Stimulated activated memory B cell treated with anti-CD40 and anti-IgM and Interleukin-4, amounts not matched to agents 10 μg/mL and 1 μg/mL and 100 μg/mL, for 72 hours (primary cell): ENCODE results near the gene POLK.
A peak's percentile ranks its signal among the peaks of the same experiment; 100 is the strongest.
"Not testable (repeated sequence)": the region's sequence is repeated elsewhere in the genome, so short reads cannot be mapped to it uniquely, and the experiment has no call there.

Experiments used
- ATAC-seq: fragments of 150-1000 bp; cut with Tn5 transposase; 2 replicates; pipeline ENCODE4 v1.10.0; 2021
- H3K27ac Mint-ChIP-seq: one replicate; pipeline ENCODE4 v1.8.0; 2022; ENCODE audit warnings: mild to moderate bottlenecking, mixed read lengths
- H3K27me3 Mint-ChIP-seq: one replicate; pipeline ENCODE4 v1.8.0; 2022; ENCODE audit warnings: mixed read lengths
- H3K36me3 Mint-ChIP-seq: one replicate; pipeline ENCODE4 v1.8.0; 2022; ENCODE audit warnings: mixed read lengths
- H3K4me1 Mint-ChIP-seq: one replicate; pipeline ENCODE4 v1.8.0; 2022; ENCODE audit warnings: mixed read lengths
- H3K4me3 Mint-ChIP-seq: one replicate; pipeline ENCODE4 v1.8.0; 2022; ENCODE audit warnings: mild to moderate bottlenecking, moderate library complexity, mixed read lengths
- H3K9me3 Mint-ChIP-seq: one replicate; pipeline ENCODE4 v1.8.0; 2022; ENCODE audit warnings: mixed read lengths

POLK gene

DNA sequence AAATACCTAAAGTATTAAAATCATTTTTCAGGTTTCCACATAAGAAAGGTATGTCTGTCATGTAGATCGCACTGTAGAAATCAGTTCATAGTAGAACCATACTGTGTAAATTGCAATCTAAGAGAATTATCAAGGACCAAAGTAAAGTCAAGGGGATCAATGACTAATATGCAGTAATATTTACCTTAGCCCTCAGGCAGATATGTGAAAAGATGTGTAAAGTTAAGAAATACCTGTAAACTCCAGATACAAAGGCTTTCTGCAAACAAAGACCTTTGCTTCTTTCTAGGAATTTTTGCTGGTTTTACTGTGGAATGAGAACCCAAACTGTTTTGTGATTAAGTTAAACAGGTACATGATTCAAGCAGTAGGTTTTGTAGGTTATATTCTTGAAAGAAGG is 11.6 kb downstream of the POLK start:
- Mint-ChIP-seq H3K4me3 (peak overlapping the region; percentile 74), H3K27me3 (no peaks in the 10 kb centered on the region), H3K4me1 (peaks cover 54% of the 10 kb centered on the region), H3K27ac (peak overlapping the region; percentile 45), H3K36me3 (peaks cover 39% of the 10 kb centered on the region), H3K9me3 (peaks cover 10% of the 10 kb centered on the region)
- ATAC-seq, result no peak

GRCh38 chr5:75524071-75524470 is 12.4 kb downstream of the POLK start:
- Mint-ChIP-seq H3K36me3 (peaks cover 35% of the 10 kb centered on the region), H3K27ac (peak overlapping the region; percentile 45), H3K27me3 (no peaks in the 10 kb centered on the region), H3K4me3 (peak overlapping the region; percentile 74), H3K4me1 (peaks cover 51% of the 10 kb centered on the region), H3K9me3 (peaks cover 10% of the 10 kb centered on the region)
- peak; percentile 98 for ATAC-seq

GRCh38 chr5:75524591-75524990 is 12.9 kb downstream of the POLK start:
- peaks cover 47% of the 10 kb centered on the region for H3K4me1 Mint-ChIP-seq

GRCh38 chr5:75525344-75525743 is 13.7 kb downstream of the POLK start:
- H3K27ac Mint-ChIP-seq, result peak overlapping the region; percentile 45
- ATAC-seq, result no peak
- peaks cover 25% of the 10 kb centered on the region for H3K36me3 Mint-ChIP-seq
- H3K27me3 Mint-ChIP-seq, result no peaks in the 10 kb centered on the region
- H3K9me3 Mint-ChIP-seq, result peaks cover 3% of the 10 kb centered on the region
- peaks cover 43% of the 10 kb centered on the region for H3K4me1 Mint-ChIP-seq
- H3K4me3 Mint-ChIP-seq, result peak overlapping the region; percentile 19

More at GRCh38 chr5:75524591-75524990, 12.9 kb downstream of the POLK start:
- Mint-ChIP-seq H3K9me3 (peaks cover 5% of the 10 kb centered on the region), H3K27ac (peak overlapping the region; percentile 45), H3K4me3 (no peak overlapping the region), H3K27me3 (no peaks in the 10 kb centered on the region), H3K36me3 (peaks cover 32% of the 10 kb centered on the region)
- no peak for ATAC-seq

GRCh38 chr5:75526070-75526469 is 14.4 kb downstream of the POLK start:
- ATAC-seq, result peak; percentile 56
- peaks cover 2% of the 10 kb centered on the region for H3K9me3 Mint-ChIP-seq
- H3K36me3 Mint-ChIP-seq, result peaks cover 18% of the 10 kb centered on the region
- H3K27ac Mint-ChIP-seq, result peak overlapping the region; percentile 45
- no peaks in the 10 kb centered on the region for H3K27me3 Mint-ChIP-seq
- peaks cover 43% of the 10 kb centered on the region for H3K4me1 Mint-ChIP-seq
- peak overlapping the region; percentile 57 for H3K4me3 Mint-ChIP-seq

DNA sequence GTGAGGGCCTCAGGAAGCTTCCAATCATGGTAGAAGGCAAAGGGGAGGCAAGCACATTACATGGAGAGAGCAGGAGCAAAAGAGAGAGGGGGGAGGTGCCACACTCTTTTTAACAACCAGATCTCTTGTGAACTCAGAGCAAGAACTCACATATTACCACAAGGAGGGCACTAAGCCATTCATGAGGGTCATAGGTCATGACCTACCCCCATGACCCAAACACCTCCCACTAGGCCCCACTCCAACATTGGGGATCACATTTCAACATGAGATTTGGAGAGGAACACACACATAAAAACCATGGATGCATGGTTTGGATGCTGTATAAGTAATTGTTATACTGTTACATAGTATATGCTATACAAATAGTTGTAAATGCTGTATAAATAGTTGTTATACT is 17.5 kb downstream of the POLK start:
- Mint-ChIP-seq H3K4me1 (peaks cover 40% of the 10 kb centered on the region), H3K4me3 (no peak overlapping the region), H3K36me3 (peaks cover 20% of the 10 kb centered on the region), H3K27me3 (no peaks in the 10 kb centered on the region), H3K9me3 (peaks cover 2% of the 10 kb centered on the region), H3K27ac (no peak overlapping the region)
- ATAC-seq, result no peak

- H3K9me3 Mint-ChIP-seq, result peaks cover 15% of the 10 kb centered on the region
- H3K4me1 Mint-ChIP-seq, result peaks cover 41% of the 10 kb centered on the region
- no peaks in the 10 kb centered on the region for H3K27me3 Mint-ChIP-seq
- H3K36me3 Mint-ChIP-seq, result peaks cover 42% of the 10 kb centered on the region
- no peak overlapping the region for H3K4me3 Mint-ChIP-seq
- no peak overlapping the region for H3K27ac Mint-ChIP-seq
- no peak for ATAC-seq
Observed at GRCh38 chr5:75532190-75532589, 20.5 kb downstream of the POLK start.

DNA sequence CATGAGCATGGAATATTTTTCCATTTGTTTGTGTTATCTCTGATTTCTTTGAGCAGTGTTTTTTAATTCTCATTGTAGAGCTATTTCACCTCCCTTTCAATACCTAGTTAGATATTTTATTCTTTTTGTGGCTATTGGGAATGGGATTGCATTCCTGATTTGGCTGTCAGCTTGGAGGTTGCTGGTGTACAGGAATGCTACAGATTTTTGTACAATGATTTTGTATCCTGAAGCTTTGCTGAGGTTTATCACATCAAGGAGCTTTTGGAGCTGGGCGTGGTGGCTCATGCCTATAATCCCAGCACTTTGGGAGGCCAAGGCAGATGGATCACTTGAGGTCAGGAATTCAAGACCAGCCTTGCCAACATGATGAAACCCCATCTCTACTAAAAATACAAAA is 22.0 kb downstream of the POLK start:
- not testable (repeated sequence) for H3K27me3 Mint-ChIP-seq
- Mint-ChIP-seq H3K36me3 (peaks cover 42% of the 10 kb centered on the region), H3K9me3 (peaks cover 15% of the 10 kb centered on the region)

DNA sequence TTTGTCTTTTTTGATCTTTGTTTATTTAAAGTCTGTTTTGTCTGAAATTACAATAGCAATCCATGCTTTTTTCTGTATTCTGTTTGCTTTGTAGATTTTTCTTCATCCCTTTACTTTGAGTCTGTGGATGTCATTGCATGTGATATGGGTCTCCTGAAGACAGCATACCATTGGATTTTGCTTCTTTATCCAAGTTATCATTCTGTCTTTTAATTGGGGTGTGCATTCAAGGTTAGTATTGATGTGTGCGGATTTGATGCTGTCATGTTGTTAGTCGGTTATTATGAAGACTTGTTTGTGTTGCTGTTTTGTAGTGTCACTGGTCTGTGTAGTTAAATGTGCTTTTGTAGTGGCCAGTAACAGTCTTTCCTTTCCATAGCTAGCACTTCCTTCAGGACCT is 23.0 kb downstream of the POLK start:
- Mint-ChIP-seq H3K9me3 (peaks cover 15% of the 10 kb centered on the region), H3K4me1 (peaks cover 41% of the 10 kb centered on the region), H3K4me3 (no peak overlapping the region), H3K27ac (no peak overlapping the region), H3K27me3 (no peaks in the 10 kb centered on the region), H3K36me3 (peaks cover 42% of the 10 kb centered on the region)
- ATAC-seq, result no peak

More for the DNA sequence above, 22.0 kb downstream of the POLK start:
- not testable (repeated sequence) for ATAC-seq, H3K4me3 Mint-ChIP-seq, H3K27ac Mint-ChIP-seq
- peaks cover 43% of the 10 kb centered on the region for H3K4me1 Mint-ChIP-seq

DNA sequence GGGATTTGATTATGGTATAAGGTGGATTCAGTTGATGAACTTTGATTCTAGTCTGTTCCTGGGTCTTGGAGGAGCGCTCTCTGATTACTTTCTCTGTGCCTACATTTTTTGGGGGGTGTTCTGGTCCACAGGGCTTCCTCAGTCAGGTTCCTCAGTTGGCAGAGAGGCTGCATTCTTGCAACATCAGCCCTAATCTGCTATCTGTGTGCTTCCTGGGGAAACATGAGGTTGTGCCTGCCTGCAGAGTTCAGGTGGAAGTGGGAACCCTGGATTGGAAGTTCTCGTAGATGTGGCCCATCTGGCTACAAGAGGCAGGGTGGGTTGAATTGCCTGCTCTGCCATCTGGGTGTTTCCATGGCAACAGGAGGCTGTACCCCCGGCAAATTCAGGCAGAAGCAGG is 24.5 kb downstream of the POLK start:
- no peak for ATAC-seq
- Mint-ChIP-seq H3K9me3 (peaks cover 15% of the 10 kb centered on the region), H3K36me3 (peaks cover 49% of the 10 kb centered on the region), H3K27me3 (no peaks in the 10 kb centered on the region), H3K4me1 (peaks cover 45% of the 10 kb centered on the region), H3K4me3 (no peak overlapping the region), H3K27ac (no peak overlapping the region)

DNA sequence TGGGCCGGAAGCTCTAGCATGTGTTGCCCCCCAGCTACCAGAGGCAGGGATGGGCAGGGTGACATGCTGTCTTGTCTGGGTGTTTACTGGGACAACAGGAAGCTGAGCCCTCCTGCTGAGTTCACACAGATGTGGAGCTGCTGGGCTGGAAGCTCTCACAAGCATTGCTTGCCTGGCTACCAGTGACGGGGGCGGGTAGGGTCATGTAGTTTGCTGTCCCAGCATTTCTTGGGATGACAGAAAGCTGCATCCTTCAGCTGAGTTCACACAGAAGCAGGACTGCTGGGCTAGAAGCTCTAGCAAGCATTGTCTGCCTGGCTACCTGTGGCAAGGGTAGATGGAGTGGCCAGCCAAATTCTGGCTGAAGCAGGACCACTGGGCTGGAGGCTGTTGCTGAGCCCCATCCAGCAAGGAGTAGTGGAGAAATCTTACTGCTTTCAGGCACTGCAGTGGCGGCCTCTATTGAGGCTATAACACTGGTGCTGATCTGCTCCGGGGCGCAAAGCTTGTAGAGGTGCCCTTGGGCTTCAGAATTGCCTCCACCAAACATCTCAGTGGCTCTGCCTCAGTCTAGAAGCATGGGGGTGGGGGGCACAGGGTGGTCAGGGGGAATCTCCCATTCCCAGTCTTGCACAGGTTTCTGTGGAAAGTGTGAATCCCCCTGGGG is 25.1 kb downstream of the POLK start:
- no peak overlapping the region for H3K4me3 Mint-ChIP-seq

DNA sequence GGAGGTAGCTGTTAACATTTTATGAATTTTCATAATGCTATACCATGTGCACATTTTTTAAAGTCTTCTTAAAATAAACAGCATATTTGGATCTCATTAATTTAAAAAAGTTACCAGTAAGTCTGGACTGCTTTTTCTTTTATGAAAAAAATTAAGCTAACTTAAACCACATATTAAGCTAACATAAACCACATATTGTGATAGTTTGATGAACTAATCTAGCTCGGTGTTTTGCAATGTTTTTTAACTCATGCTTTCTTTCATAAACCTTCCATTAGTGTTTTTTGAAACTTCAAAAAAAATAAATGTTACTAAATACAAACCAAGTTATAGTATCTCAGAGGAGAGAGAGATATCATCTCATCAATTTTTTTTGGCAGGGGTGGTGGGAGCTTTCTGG is 26.5 kb downstream of the POLK start:
- Mint-ChIP-seq H3K4me1 (peaks cover 51% of the 10 kb centered on the region), H3K36me3 (peaks cover 41% of the 10 kb centered on the region), H3K27ac (no peak overlapping the region), H3K4me3 (no peak overlapping the region), H3K9me3 (peaks cover 15% of the 10 kb centered on the region), H3K27me3 (no peaks in the 10 kb centered on the region)
- ATAC-seq, result no peak

More for the DNA sequence above, 25.1 kb downstream of the POLK start:
- Mint-ChIP-seq H3K27me3 (no peaks in the 10 kb centered on the region), H3K27ac (peak overlapping the region; percentile 44), H3K4me1 (peaks cover 45% of the 10 kb centered on the region), H3K9me3 (peaks cover 15% of the 10 kb centered on the region), H3K36me3 (peaks cover 49% of the 10 kb centered on the region)
- no peak for ATAC-seq

- H3K9me3 Mint-ChIP-seq, result no peaks in the 10 kb centered on the region
- no peak overlapping the region for H3K27ac Mint-ChIP-seq
- H3K4me3 Mint-ChIP-seq, result no peak overlapping the region
- H3K36me3 Mint-ChIP-seq, result peaks cover 9% of the 10 kb centered on the region
- H3K27me3 Mint-ChIP-seq, result no peaks in the 10 kb centered on the region
- no peak for ATAC-seq
- peaks cover 15% of the 10 kb centered on the region for H3K4me1 Mint-ChIP-seq
Observed at GRCh38 chr5:75545131-75545530, 33.4 kb downstream of the POLK start.

GRCh38 chr5:75546830-75547229 is 35.1 kb downstream of the POLK start:
- Mint-ChIP-seq H3K4me1 (peaks cover 25% of the 10 kb centered on the region), H3K27me3 (no peaks in the 10 kb centered on the region), H3K27ac (no peak overlapping the region), H3K9me3 (no peaks in the 10 kb centered on the region), H3K36me3 (peaks cover 15% of the 10 kb centered on the region), H3K4me3 (no peak overlapping the region)
- no peak for ATAC-seq

GRCh38 chr5:75547812-75548211 is 36.1 kb downstream of the POLK start:
- Mint-ChIP-seq H3K27me3 (no peaks in the 10 kb centered on the region), H3K36me3 (peaks cover 20% of the 10 kb centered on the region), H3K27ac (no peak overlapping the region), H3K4me3 (no peak overlapping the region), H3K4me1 (peaks cover 19% of the 10 kb centered on the region), H3K9me3 (no peaks in the 10 kb centered on the region)
- ATAC-seq, result no peak

DNA sequence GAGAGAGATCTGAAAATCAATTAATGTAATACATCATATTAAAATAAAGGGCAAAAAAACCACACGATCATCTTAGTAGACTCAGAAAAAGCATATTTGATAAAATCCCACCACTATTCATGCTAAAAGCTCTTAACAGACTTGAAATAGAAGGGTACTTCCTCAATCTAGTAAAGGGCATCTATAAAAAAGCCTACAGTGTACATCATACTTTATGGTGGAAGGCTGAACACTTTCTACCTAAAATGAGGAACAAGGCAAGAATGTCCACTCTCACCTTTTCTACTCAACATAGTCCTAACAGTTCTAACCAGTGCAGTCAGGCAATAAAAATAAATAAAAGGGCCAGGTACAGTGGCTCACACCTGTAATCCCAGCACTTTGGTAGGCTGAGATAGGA is 38.9 kb downstream of the POLK start:
- Mint-ChIP-seq H3K4me3 (no peak overlapping the region), H3K9me3 (no peaks in the 10 kb centered on the region), H3K4me1 (peaks cover 13% of the 10 kb centered on the region), H3K27me3 (no peaks in the 10 kb centered on the region), H3K27ac (peak overlapping the region; percentile 74), H3K36me3 (peaks cover 35% of the 10 kb centered on the region)
- ATAC-seq, result peak; percentile 93
